ENCODE results near the gene SLC26A6. TPM values are rescaled to one million over a fixed set of nuclear protein-coding genes. Genes with fewer than 3 reads are reported as not detected.
A peak's percentile ranks its signal among the peaks of the same experiment; 100 is the strongest.

Gene SLC26A6
- polyA plus RNA-seq, 1 donor (not counting 4 experiments of a cell fraction or from before 2014, with no cell fraction given): 24.9 TPM

GRCh38 chr3:48662145-48662752, 27.0 kb upstream of the SLC26A6 start:
- dilution Hi-C loops (cut with MboI; ENCODE audit: extremely low pct_ligation_motif_present, low sequenced_read_pairs): no loop called here
- no peak for TF ChIP-seq CTCF (optimal IDR thresholded peaks at IDR 0.05 in 1 of 3, IDR thresholded peaks at IDR 0.05 in 1 of 3, conservative IDR thresholded peaks at IDR 0.05 in 1 of 3; ENCODE audit: extremely low read depth in 1 of 3, insufficient read depth in 2 of 3, low read length in 3 of 3)
- TF ChIP-seq EZH2 (IDR thresholded peaks at IDR 0.05; ENCODE audit: low read length): no peak
- no peaks in the 10 kb centered on the region for H3K9me3 ChIP-seq (ENCODE audit: control insufficient read depth, low read depth, low read length)
- no peak overlapping the region for H3K27ac ChIP-seq (ENCODE audit: control insufficient read depth, insufficient read depth, low read length)
- DNase-seq (ENCODE audit: low read depth, low spot score): no peak
- no peak overlapping the region for H3K9ac ChIP-seq (ENCODE audit: control insufficient read depth, extremely low read depth, insufficient read depth, low read length)
- H3K79me2 ChIP-seq (ENCODE audit: control insufficient read depth, insufficient read depth, low read length): no peaks in the 10 kb centered on the region
- no peaks in the 10 kb centered on the region for H4K20me1 ChIP-seq (ENCODE audit: control insufficient read depth, extremely low read depth, insufficient read depth, low read length)
- no peaks in the 10 kb centered on the region for H3K36me3 ChIP-seq (ENCODE audit: control insufficient read depth in 2 of 2, extremely low read depth in 1 of 2, insufficient read depth in 2 of 2, low read length in 2 of 2)
- FAIRE-seq: no peak
- no peaks in the 10 kb centered on the region for H3K9me1 ChIP-seq (ENCODE audit: control insufficient read depth, extremely low read depth, insufficient read depth, low read length)
- H2AFZ ChIP-seq (ENCODE audit: control insufficient read depth, low read length): no peak overlapping the region
- H3K4me1 ChIP-seq (ENCODE audit: control insufficient read depth, extremely low read depth, insufficient read depth, low read length): peaks cover 5% of the 10 kb centered on the region
- H3K4me3 ChIP-seq (ENCODE audit: control insufficient read depth in 2 of 3, extremely low read depth in 1 of 3, insufficient read depth in 2 of 3, low read depth in 1 of 3, low read length in 3 of 3): peak overlapping the region in 1 of 3 experiments; percentile 50
- peaks cover 15% of the 10 kb centered on the region for H3K27me3 ChIP-seq (ENCODE audit: control insufficient read depth, extremely low read depth, insufficient read depth, low read length)
- H3K4me2 ChIP-seq (ENCODE audit: control insufficient read depth, extremely low read depth, insufficient read depth, low read depth, low read length): peak overlapping the region; percentile 45

- no peak for FAIRE-seq
- no peaks in the 10 kb centered on the region for H3K36me3 ChIP-seq (ENCODE audit: control insufficient read depth in 2 of 2, extremely low read depth in 1 of 2, insufficient read depth in 2 of 2, low read length in 2 of 2)
- H3K79me2 ChIP-seq (ENCODE audit: control insufficient read depth, insufficient read depth, low read length): no peaks in the 10 kb centered on the region
- H3K27me3 ChIP-seq (ENCODE audit: control insufficient read depth, extremely low read depth, insufficient read depth, low read length): peaks cover 15% of the 10 kb centered on the region
- H2AFZ ChIP-seq (ENCODE audit: control insufficient read depth, low read length): no peak overlapping the region
- H4K20me1 ChIP-seq (ENCODE audit: control insufficient read depth, extremely low read depth, insufficient read depth, low read length): no peaks in the 10 kb centered on the region
- H3K4me2 ChIP-seq (ENCODE audit: control insufficient read depth, extremely low read depth, insufficient read depth, low read depth, low read length): peak overlapping the region; percentile 68
- peaks cover 7% of the 10 kb centered on the region for H3K4me1 ChIP-seq (ENCODE audit: control insufficient read depth, extremely low read depth, insufficient read depth, low read length)
- peak overlapping the region; percentile 18 to 47 (median 31) for H3K4me3 ChIP-seq (ENCODE audit: control insufficient read depth in 2 of 3, extremely low read depth in 1 of 3, insufficient read depth in 2 of 3, low read depth in 1 of 3, low read length in 3 of 3)
- H3K9me1 ChIP-seq (ENCODE audit: control insufficient read depth, extremely low read depth, insufficient read depth, low read length): no peaks in the 10 kb centered on the region
- no peaks in the 10 kb centered on the region for H3K9me3 ChIP-seq (ENCODE audit: control insufficient read depth, low read depth, low read length)
- TF ChIP-seq CTCF (optimal IDR thresholded peaks at IDR 0.05 in 1 of 3, IDR thresholded peaks at IDR 0.05 in 1 of 3, conservative IDR thresholded peaks at IDR 0.05 in 1 of 3; ENCODE audit: extremely low read depth in 1 of 3, insufficient read depth in 2 of 3, low read length in 3 of 3): no peak
- no peak for TF ChIP-seq EZH2 (IDR thresholded peaks at IDR 0.05; ENCODE audit: low read length)
- dilution Hi-C loops (cut with MboI; ENCODE audit: extremely low pct_ligation_motif_present, low sequenced_read_pairs): no loop called here
- no peak overlapping the region for H3K9ac ChIP-seq (ENCODE audit: control insufficient read depth, extremely low read depth, insufficient read depth, low read length)
- H3K27ac ChIP-seq (ENCODE audit: control insufficient read depth, insufficient read depth, low read length): no peak overlapping the region
- no peak for DNase-seq (ENCODE audit: low read depth, low spot score)
These were observed 26.4 kb upstream of the SLC26A6 start for GRCh38 chr3:48661501-48662144.

Data from keratinocyte (primary cell).